ENCODE measurements around the gene KIAA0753. TPM values are rescaled to one million over a fixed set of nuclear protein-coding genes. Genes with fewer than 3 reads are reported as not detected.

Gene KIAA0753
- total and polyA plus RNA-seq, 9 of the 15 experiments (the other 6 are each of a cell fraction or from before 2014, with no cell fraction given) = 2.0 to 9.0 (median 6.9) TPM

- no peak for DNase-seq (ENCODE audit: extremely low read depth in 1 of 4, low spot score in 3 of 4)
- Histone ChIP-seq H3K79me2 (ENCODE audit: control insufficient read depth, insufficient read depth, low read length) (no peaks in the 10 kb centered on the region), H3K36me3 (ENCODE audit: control insufficient read depth, insufficient read depth, low read length) (no peaks in the 10 kb centered on the region), H3K9me3 (replicated peaks; ENCODE audit: control insufficient read depth, insufficient read depth, low read depth, low read length) (no peaks in the 10 kb centered on the region), H3K4me3 (no peak overlapping the region), H2AFZ (ENCODE audit: low read depth, low read length) (no peak overlapping the region), H4K20me1 (replicated peaks; ENCODE audit: control insufficient read depth, insufficient read depth, low read length) (no peaks in the 10 kb centered on the region), H3K9ac (ENCODE audit: insufficient read depth in 1 of 2, low read depth in 2 of 2, low read length in 2 of 2) (no peak overlapping the region), H3K4me1 (replicated peaks in 1 of 2; ENCODE audit: control insufficient read depth in 2 of 2, insufficient read depth in 2 of 2, low read length in 2 of 2) (no peaks in the 10 kb centered on the region; a peak in 1 of 5 replicates), H3K4me2 (ENCODE audit: insufficient read depth, low read length) (no peak overlapping the region), H3K27ac (ENCODE audit: extremely low read depth, low read depth, low read length) (no peak overlapping the region), H3K27me3 (ENCODE audit: control insufficient read depth in 2 of 2, insufficient read depth in 2 of 2, low read length in 2 of 2) (peaks cover 0 to 33% of the 10 kb centered on the region in 2 experiments; a peak in 1 of 5 replicates), H3K9me1 (ENCODE audit: control insufficient read depth, insufficient read depth, low read length) (no peaks in the 10 kb centered on the region)
- FAIRE-seq = no peak
- in situ Hi-C loops (cut with MboI) = no loop called here
- ATAC-seq = no peak
- ChIA-PET POLR2A (no interaction called here), CTCF (ENCODE audit: low intra/inter-chr PET ratio) (no interaction called here)
- BruUV-seq (replicated peaks) = no TSS peak
- intact Hi-C loops (cut with micrococcal nuclease) = no loop called here
- 6% methylated on average over 5 of the region's 6 CpGs for WGBS (ENCODE audit: insufficient coverage, low coverage, missing lambda C conversion rate)
- TF ChIP-seq U2AF1 (optimal IDR thresholded peaks at IDR 0.05; ENCODE audit: low read depth, low read length) (no peak), SMARCB1 (IDR thresholded peaks at IDR 0.05; ENCODE audit: insufficient read length, low read depth) (no peak), RB1 (IDR thresholded peaks at IDR 0.05; ENCODE audit: low read depth) (no peak), FIP1L1 (IDR thresholded peaks at IDR 0.05; ENCODE audit: low read depth, low read length, poor library complexity, severe bottlenecking) (no peak), CEBPZ (IDR thresholded peaks at IDR 0.05; ENCODE audit: borderline replicate concordance, low read depth, low read length) (no peak), NFYB (IDR thresholded peaks at IDR 0.05; ENCODE audit: extremely low read depth, insufficient read length) (no peak), CREBBP (IDR thresholded peaks at IDR 0.05; ENCODE audit: low read depth, low read length) (no peak), ZNF639 (CRISPR knock-in tag; conservative IDR thresholded peaks at IDR 0.05 in 1 of 2, IDR thresholded peaks at IDR 0.05 in 1 of 2) (no peak), GABPB1 (CRISPR knock-in tag; IDR thresholded peaks at IDR 0.05) (no peak), FOXM1 (IDR thresholded peaks at IDR 0.05; ENCODE audit: low read depth) (no peak), FOXM1 (CRISPR knock-in tag; IDR thresholded peaks at IDR 0.05; ENCODE audit: low read depth) (no peak), BCL6 (CRISPR knock-in tag; IDR thresholded peaks at IDR 0.05) (no peak), RBM34 (IDR thresholded peaks at IDR 0.05; ENCODE audit: borderline replicate concordance, insufficient read depth, low read length) (no peak), KLF6 (CRISPR knock-in tag; IDR thresholded peaks at IDR 0.05; ENCODE audit: borderline replicate concordance) (no peak), NR4A1 (CRISPR knock-in tag; IDR thresholded peaks at IDR 0.05) (no peak), NR4A1 (tag; IDR thresholded peaks at IDR 0.05) (no peak), SFPQ (IDR thresholded peaks at IDR 0.05; ENCODE audit: low read depth, low read length) (no peak)
Measured at GRCh38 chr17:6547336-6547735, 93.2 kb downstream of the KIAA0753 start.

All from K562 (cell line).